WTC11 (cell line): ENCODE results near the gene INVS. TPM values are rescaled to one million over a fixed set of nuclear protein-coding genes. Genes with fewer than 3 reads are reported as not detected.

Experiments
- ATAC-seq: fragments of 200-7000 bp; cut with Tn5 transposase; 2 replicates; pipeline ENCODE4 v1.10.0; 2021; ENCODE audit warnings: mild to moderate bottlenecking, moderate library complexity
- Bru-seq: library from RNA; stranded (reverse); fragments of 400-500 nt; gene quantifications from one replicate; lab custom pipeline; 2021; lab: Mats Ljungman, UMichigan
- CTCF ChIA-PET: fragments of 300-600 bp; sonication (Branson Sonifier 250); formaldehyde crosslinking; loops from one replicate; lab custom pipeline; 2021; ENCODE audit warnings: antibody characterized with exemption; lab: Charles Lee
- POLR2A ChIA-PET: fragments of 350-600 bp; sonication (Branson Sonifier 250); formaldehyde crosslinking; loops from one replicate; lab custom pipeline; 2021; ENCODE audit warnings: antibody characterized with exemption; lab: Charles Lee
- DNase-seq: peaks from one replicate; pipeline ENCODE4 v3.0.0; 2021; ENCODE audit warnings: low spot score
- H3K27ac Mint-ChIP-seq: 2 replicates; pipeline ENCODE4 v1.8.0; 2021; ENCODE audit warnings: mixed read lengths
- H3K27me3 Mint-ChIP-seq: 2 replicates; pipeline ENCODE4 v1.8.0; 2021; ENCODE audit warnings: low read depth, mild to moderate bottlenecking, moderate library complexity, mixed read lengths
- H3K36me3 Mint-ChIP-seq: 2 replicates; pipeline ENCODE4 v1.8.0; 2021; ENCODE audit warnings: mixed read lengths
- H3K4me1 Mint-ChIP-seq: 2 replicates; pipeline ENCODE4 v1.8.0; 2022; ENCODE audit warnings: mixed read lengths
- H3K4me3 Mint-ChIP-seq: 2 replicates; pipeline ENCODE4 v1.8.0; 2021; ENCODE audit warnings: mild to moderate bottlenecking, moderate library complexity, mixed read lengths
- H3K9me3 Mint-ChIP-seq: 2 replicates; pipeline ENCODE4 v1.8.0; 2021; ENCODE audit warnings: mixed read lengths
- ATF6 ChIP-seq: sonication (generic); formaldehyde crosslinking; IDR thresholded peaks from 2 replicates; pipeline ENCODE4 v1.8.1; 2023; ENCODE audit warnings: mild to moderate bottlenecking, missing genetic modification reagents
- CREM ChIP-seq: sonication (generic); formaldehyde crosslinking; IDR thresholded peaks from 2 replicates; pipeline ENCODE4 v1.8.1; 2022; ENCODE audit warnings: mild to moderate bottlenecking, missing genetic modification reagents, moderate library complexity
- EMX1 ChIP-seq: fragments of 250-450 bp; sonication (Bioruptor Pico); IDR thresholded peaks from 2 replicates; pipeline ENCODE4 v1.8.0; 2021; ENCODE audit warnings: mild to moderate bottlenecking
- FOXK1 ChIP-seq: sonication (generic); formaldehyde crosslinking; IDR thresholded peaks from 2 replicates; pipeline ENCODE4 v1.8.0; 2022; ENCODE audit warnings: mild to moderate bottlenecking, moderate library complexity, missing genetic modification reagents
- GABPB1 ChIP-seq: sonication (generic); formaldehyde crosslinking; IDR thresholded peaks from 2 replicates; pipeline ENCODE4 v1.8.1; 2023; ENCODE audit warnings: mild to moderate bottlenecking, missing genetic modification reagents
- GTF2I ChIP-seq: fragments of 250-450 bp; sonication (Bioruptor Pico); conservative IDR thresholded peaks from 2 replicates; pipeline ENCODE4 v1.4.0; 2021; ENCODE audit warnings: mild to moderate bottlenecking
- IRF1 ChIP-seq: sonication (generic); formaldehyde crosslinking; IDR thresholded peaks from 2 replicates; pipeline ENCODE4 v1.8.0; 2023; ENCODE audit warnings: missing genetic modification reagents
- MAX ChIP-seq: sonication (generic); formaldehyde crosslinking; IDR thresholded peaks from 2 replicates; pipeline ENCODE4 v1.8.0; 2022; ENCODE audit warnings: mild to moderate bottlenecking, missing genetic modification reagents
- RORB ChIP-seq: fragments of 250-450 bp; sonication (Bioruptor Pico); IDR thresholded peaks from 2 replicates; pipeline ENCODE4 v1.9.0; 2021; ENCODE audit warnings: mild to moderate bottlenecking
- SMAD4 ChIP-seq: sonication (generic); formaldehyde crosslinking; IDR thresholded peaks from 2 replicates; pipeline ENCODE4 v1.8.0; 2022; ENCODE audit warnings: mild to moderate bottlenecking, missing genetic modification reagents
- SP1 ChIP-seq: sonication (generic); formaldehyde crosslinking; conservative IDR thresholded peaks from 2 replicates; pipeline ENCODE4 v1.8.1; 2022; ENCODE audit warnings: missing genetic modification reagents
- TEAD4 ChIP-seq: sonication (generic); formaldehyde crosslinking; IDR thresholded peaks from 2 replicates; pipeline ENCODE4 v1.8.0; 2022; ENCODE audit warnings: mild to moderate bottlenecking, missing genetic modification reagents
- ZBTB21 ChIP-seq: sonication (generic); formaldehyde crosslinking; IDR thresholded peaks from 2 replicates; pipeline ENCODE4 v1.8.1; 2023; ENCODE audit warnings: mild to moderate bottlenecking, missing genetic modification reagents, borderline replicate concordance
- ZMAT4 ChIP-seq: fragments of 250-450 bp; sonication (Bioruptor Pico); IDR thresholded peaks from 2 replicates; pipeline ENCODE4 v1.9.0; 2021; ENCODE audit warnings: mild to moderate bottlenecking
- ZNF121 ChIP-seq: sonication (generic); formaldehyde crosslinking; IDR thresholded peaks from 2 replicates; pipeline ENCODE4 v1.8.0; 2023; ENCODE audit warnings: missing genetic modification reagents
- ZNF423 ChIP-seq: fragments of 250-450 bp; sonication (Bioruptor Pico); IDR thresholded peaks from 2 replicates; pipeline ENCODE4 v2.1.2; 2022; ENCODE audit warnings: mild to moderate bottlenecking, moderate library complexity
- long read RNA-seq, 3 experiments: library from RNA in 1 of 3; library from capped mRNA in 1 of 3; library from polyadenylated mRNA in 1 of 3; unstranded in 2 of 3; stranded (forward) in 1 of 3; transcript quantifications; one replicate each; pipeline ENCODE4 v2.0.0, GENCODE V29; 2021
- total RNA-seq: library from RNA; stranded (reverse); gene quantifications from 3 replicates; pipeline ENCODE4 v1.2.3, GENCODE V29; 2021
- TF ChIP-seq, protein P1 (sequence below): sonication (generic); formaldehyde crosslinking; IDR thresholded peaks from 2 replicates; pipeline ENCODE4 v1.8.1; 2023; ENCODE audit warnings: mild to moderate bottlenecking, moderate library complexity, missing genetic modification reagents
- TF ChIP-seq, protein P2 (sequence below): fragments of 250-450 bp; sonication (Bioruptor Pico); IDR thresholded peaks from 2 replicates; pipeline ENCODE4 v1.9.0; 2021; ENCODE audit warnings: mild to moderate bottlenecking

The INVS gene, protein sequence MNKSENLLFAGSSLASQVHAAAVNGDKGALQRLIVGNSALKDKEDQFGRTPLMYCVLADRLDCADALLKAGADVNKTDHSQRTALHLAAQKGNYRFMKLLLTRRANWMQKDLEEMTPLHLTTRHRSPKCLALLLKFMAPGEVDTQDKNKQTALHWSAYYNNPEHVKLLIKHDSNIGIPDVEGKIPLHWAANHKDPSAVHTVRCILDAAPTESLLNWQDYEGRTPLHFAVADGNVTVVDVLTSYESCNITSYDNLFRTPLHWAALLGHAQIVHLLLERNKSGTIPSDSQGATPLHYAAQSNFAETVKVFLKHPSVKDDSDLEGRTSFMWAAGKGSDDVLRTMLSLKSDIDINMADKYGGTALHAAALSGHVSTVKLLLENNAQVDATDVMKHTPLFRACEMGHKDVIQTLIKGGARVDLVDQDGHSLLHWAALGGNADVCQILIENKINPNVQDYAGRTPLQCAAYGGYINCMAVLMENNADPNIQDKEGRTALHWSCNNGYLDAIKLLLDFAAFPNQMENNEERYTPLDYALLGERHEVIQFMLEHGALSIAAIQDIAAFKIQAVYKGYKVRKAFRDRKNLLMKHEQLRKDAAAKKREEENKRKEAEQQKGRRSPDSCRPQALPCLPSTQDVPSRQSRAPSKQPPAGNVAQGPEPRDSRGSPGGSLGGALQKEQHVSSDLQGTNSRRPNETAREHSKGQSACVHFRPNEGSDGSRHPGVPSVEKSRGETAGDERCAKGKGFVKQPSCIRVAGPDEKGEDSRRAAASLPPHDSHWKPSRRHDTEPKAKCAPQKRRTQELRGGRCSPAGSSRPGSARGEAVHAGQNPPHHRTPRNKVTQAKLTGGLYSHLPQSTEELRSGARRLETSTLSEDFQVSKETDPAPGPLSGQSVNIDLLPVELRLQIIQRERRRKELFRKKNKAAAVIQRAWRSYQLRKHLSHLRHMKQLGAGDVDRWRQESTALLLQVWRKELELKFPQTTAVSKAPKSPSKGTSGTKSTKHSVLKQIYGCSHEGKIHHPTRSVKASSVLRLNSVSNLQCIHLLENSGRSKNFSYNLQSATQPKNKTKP
- total RNA-seq (8.1 to 9.9 TPM (median 8.6 TPM) in 3 replicates), Bru-seq, nascent RNA (percentile 56 among the genes with signal in this experiment)
- long read RNA-seq, experiment 1, transcript INVS-203 (4 exons, 1,654 nt), result major isoform, 7 of 29 reads
- long read RNA-seq, experiment 1, partial matches to known transcripts, result 5 of 29 reads
- long read RNA-seq, experiment 1, other reads (novel, unspliced or antisense), result 11 of 29 reads
- long read RNA-seq, experiment 2, partial matches to known transcripts, result 4 of 10 reads
- long read RNA-seq, experiment 2, other reads (novel, unspliced or antisense), result 3 of 10 reads
- long read RNA-seq, experiment 3, transcript INVS-203 (4 exons, 1,654 nt), result major isoform, 6 of 7 reads
- long read RNA-seq, experiment 3, partial matches to known transcripts, result 0 of 7 reads
- long read RNA-seq, experiment 3, other reads (novel, unspliced or antisense), result 1 of 7 reads

- Mint-ChIP-seq H3K4me1 (peaks cover 14% of the 10 kb centered on the region), H3K9me3 (no peaks in the 10 kb centered on the region), H3K27me3 (no peaks in the 10 kb centered on the region), H3K4me3 (peak within 1 kb of the TSS; percentile 98), H3K36me3 (no peaks in the 10 kb centered on the region), H3K27ac (peak within 1 kb of the TSS; percentile 97)
- ChIA-PET CTCF (interaction anchor here (0.8 to 1.1 kb wide), 3 partner anchors 16 to 274 kb away, joined by 3 to 5 read pairs (median 3); no protein-coding TSS in a partner anchor), POLR2A (no interaction called here)
- DNase-seq (peak; percentile 98), ATAC-seq (peak; percentile 98)
- TF ChIP-seq EMX1 (CRISPR knock-in tag) (no peak), RORB (no peak), MAX (peak; percentile 45; the same call in 1 of the 2 replicates), SP1 (CRISPR knock-in tag) (peak; percentile 80; the same call in 1 of the 2 replicates), GABPB1 (peak; percentile 72; the same call in 1 of the 2 replicates), ZNF121 (CRISPR knock-in tag) (peak; percentile 70; the same call in 1 of the 2 replicates), CREM (peak; percentile 75), FOXK1 (peak; percentile 86), GTF2I (CRISPR knock-in tag) (peak; percentile 93)
- TF ChIP-seq, protein P1, sequence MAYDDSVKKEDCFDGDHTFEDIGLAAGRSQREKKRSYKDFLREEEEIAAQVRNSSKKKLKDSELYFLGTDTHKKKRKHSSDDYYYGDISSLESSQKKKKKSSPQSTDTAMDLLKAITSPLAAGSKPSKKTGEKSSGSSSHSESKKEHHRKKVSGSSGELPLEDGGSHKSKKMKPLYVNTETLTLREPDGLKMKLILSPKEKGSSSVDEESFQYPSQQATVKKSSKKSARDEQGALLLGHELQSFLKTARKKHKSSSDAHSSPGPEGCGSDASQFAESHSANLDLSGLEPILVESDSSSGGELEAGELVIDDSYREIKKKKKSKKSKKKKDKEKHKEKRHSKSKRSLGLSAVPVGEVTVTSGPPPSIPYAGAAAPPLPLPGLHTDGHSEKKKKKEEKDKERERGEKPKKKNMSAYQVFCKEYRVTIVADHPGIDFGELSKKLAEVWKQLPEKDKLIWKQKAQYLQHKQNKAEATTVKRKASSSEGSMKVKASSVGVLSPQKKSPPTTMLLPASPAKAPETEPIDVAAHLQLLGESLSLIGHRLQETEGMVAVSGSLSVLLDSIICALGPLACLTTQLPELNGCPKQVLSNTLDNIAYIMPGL (CRISPR knock-in tag), result peak; percentile 78
- TF ChIP-seq, protein P2, sequence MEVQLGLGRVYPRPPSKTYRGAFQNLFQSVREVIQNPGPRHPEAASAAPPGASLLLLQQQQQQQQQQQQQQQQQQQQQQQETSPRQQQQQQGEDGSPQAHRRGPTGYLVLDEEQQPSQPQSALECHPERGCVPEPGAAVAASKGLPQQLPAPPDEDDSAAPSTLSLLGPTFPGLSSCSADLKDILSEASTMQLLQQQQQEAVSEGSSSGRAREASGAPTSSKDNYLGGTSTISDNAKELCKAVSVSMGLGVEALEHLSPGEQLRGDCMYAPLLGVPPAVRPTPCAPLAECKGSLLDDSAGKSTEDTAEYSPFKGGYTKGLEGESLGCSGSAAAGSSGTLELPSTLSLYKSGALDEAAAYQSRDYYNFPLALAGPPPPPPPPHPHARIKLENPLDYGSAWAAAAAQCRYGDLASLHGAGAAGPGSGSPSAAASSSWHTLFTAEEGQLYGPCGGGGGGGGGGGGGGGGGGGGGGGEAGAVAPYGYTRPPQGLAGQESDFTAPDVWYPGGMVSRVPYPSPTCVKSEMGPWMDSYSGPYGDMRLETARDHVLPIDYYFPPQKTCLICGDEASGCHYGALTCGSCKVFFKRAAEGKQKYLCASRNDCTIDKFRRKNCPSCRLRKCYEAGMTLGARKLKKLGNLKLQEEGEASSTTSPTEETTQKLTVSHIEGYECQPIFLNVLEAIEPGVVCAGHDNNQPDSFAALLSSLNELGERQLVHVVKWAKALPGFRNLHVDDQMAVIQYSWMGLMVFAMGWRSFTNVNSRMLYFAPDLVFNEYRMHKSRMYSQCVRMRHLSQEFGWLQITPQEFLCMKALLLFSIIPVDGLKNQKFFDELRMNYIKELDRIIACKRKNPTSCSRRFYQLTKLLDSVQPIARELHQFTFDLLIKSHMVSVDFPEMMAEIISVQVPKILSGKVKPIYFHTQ (CRISPR knock-in tag), result no peak
Measured at GRCh38 chr9:100098887-100099721, at the start of gene INVS, which contains the start of gene ERP44. Gene INVS (plus strand): TSS chr9:100099243. CDS start chr9:100104522, 5,279 bp downstream. Gene ERP44 (minus strand): TSS chr9:100099000. CDS start chr9:100098840, 160 bp downstream.

- DNase-seq (no peak), ATAC-seq (no peak)
- Mint-ChIP-seq H3K4me3 (no peak overlapping the region), H3K36me3 (no peaks in the 10 kb centered on the region), H3K4me1 (no peaks in the 10 kb centered on the region), H3K9me3 (no peaks in the 10 kb centered on the region), H3K27ac (no peak overlapping the region), H3K27me3 (no peaks in the 10 kb centered on the region)
- ChIA-PET POLR2A (no interaction called here), CTCF (interaction anchor here (0.6 to 0.7 kb wide), 2 partner anchors 160 to 267 kb away, joined by 3 to 5 read pairs; no protein-coding TSS in a partner anchor)
- TF ChIP-seq ATF6 (CRISPR knock-in tag) (no peak), ZBTB21 (CRISPR knock-in tag) (no peak), ZNF121 (CRISPR knock-in tag) (no peak), FOXK1 (no peak), ZMAT4 (CRISPR knock-in tag) (no peak), IRF1 (no peak), ZNF423 (no peak), SMAD4 (no peak), TEAD4 (CRISPR knock-in tag) (no peak)
- TF ChIP-seq, protein P1 (CRISPR knock-in tag), result no peak
Measured at GRCh38 chr9:100049551-100049950, 49.5 kb upstream of the INVS start.
